Gastrocnemius medialis (tissue), 4 donors: ENCODE results near the gene SRM. TPM values are rescaled to one million over a fixed set of nuclear protein-coding genes. Genes with fewer than 3 reads are reported as not detected.

Experiments
- ATAC-seq, 2 donors: fragments of 150-250 bp; one replicate each; pipeline ENCODE4 v1.9.1; 2016
- DNase-seq, 2 donors: peaks; one replicate each; pipeline ENCODE4 v3.0.0-alpha.2; 2019
- H3K27ac ChIP-seq, 4 donors: fragments of 200-600 bp; sonication (generic); 1 replicate in 1 of 4; 2 replicates in 3 of 4; pipeline ENCODE4 v1.5.1; 2016 to 2018; ENCODE audit warnings: mild to moderate bottlenecking in 2 of 4, moderate library complexity in 1 of 4
- H3K27me3 ChIP-seq, 3 donors: fragments of 200-600 bp; sonication (generic) in 2 of 3; 1 replicate in 1 of 3; 2 replicates in 2 of 3; pipeline versions ENCODE4 v1.5.1 to v1.6.0; 2016 to 2019; ENCODE audit warnings: mild to moderate bottlenecking in 1 of 3, moderate library complexity in 1 of 3
- H3K36me3 ChIP-seq, 2 donors: fragments of 200-600 bp; sonication (generic) in 1 of 2; one replicate each; pipeline ENCODE4 v1.5.1; 2017 to 2018
- H3K4me1 ChIP-seq, 2 donors: fragments of 200-600 bp; sonication (generic) in 1 of 2; one replicate each; pipeline ENCODE4 v1.5.1; 2016 to 2017; ENCODE audit warnings: mild to moderate bottlenecking in 2 of 2
- H3K4me3 ChIP-seq, 4 donors: fragments of 200-600 bp; sonication (generic) in 3 of 4; 1 replicate in 1 of 4; 2 replicates in 3 of 4; pipeline ENCODE4 v1.5.1; 2016 to 2019; ENCODE audit warnings: mild to moderate bottlenecking in 2 of 4
- H3K9me3 ChIP-seq, 3 donors: fragments of 200-600 bp; sonication (generic) in 2 of 3; 1 replicate in 1 of 3; 2 replicates in 2 of 3; pipeline ENCODE4 v1.5.1; 2016 to 2019
- CTCF ChIP-seq, 5 experiments: fragments of 450-650 bp in 3 of 5; fragments of 200-600 bp in 2 of 5; sonication (generic) in 2 of 5; IDR thresholded peaks in 4 of 5; conservative IDR thresholded peaks in 1 of 5; 1 replicate in 4 of 5; 2 replicates in 1 of 5; pipeline ENCODE4 v1.5.1; 2016 to 2019; ENCODE audit warnings: antibody characterized with exemption in 5 of 5, mild to moderate bottlenecking in 3 of 5, moderate library complexity in 3 of 5
- POLR2A ChIP-seq, 2 donors: fragments of 450-650 bp; IDR thresholded peaks; one replicate each; pipeline ENCODE4 v1.6.1; 2017; ENCODE audit warnings: antibody characterized with exemption in 2 of 2, mild to moderate bottlenecking in 2 of 2, moderate library complexity in 2 of 2
- in situ Hi-C, 4 donors: fragments of 200-750 bp; cut with MboI; loops; one replicate each; pipeline versions ENCODE4 v1.15.0 to v1.8.0; 2017; ENCODE audit warnings: low sequenced_read_pairs in 4 of 4
- intact Hi-C: fragments of 100-400 bp; cut with DNase I; formaldehyde crosslinking; loops from one replicate; pipeline ENCODE4 v1.15.1; 2023; ENCODE audit warnings: low total_unique reads
- total RNA-seq, 4 donors: library from RNA; depleted of rRNA; stranded (reverse); fragments of >200 nt; gene quantifications; one replicate each; pipeline versions ENCODE4 v1.1.0 to v1.2.3, GENCODE V29; 2016

Gene SRM
- total RNA-seq, 4 donors from 2014 or later, result 32.1 to 80.3 (median 48.3) TPM

DNA sequence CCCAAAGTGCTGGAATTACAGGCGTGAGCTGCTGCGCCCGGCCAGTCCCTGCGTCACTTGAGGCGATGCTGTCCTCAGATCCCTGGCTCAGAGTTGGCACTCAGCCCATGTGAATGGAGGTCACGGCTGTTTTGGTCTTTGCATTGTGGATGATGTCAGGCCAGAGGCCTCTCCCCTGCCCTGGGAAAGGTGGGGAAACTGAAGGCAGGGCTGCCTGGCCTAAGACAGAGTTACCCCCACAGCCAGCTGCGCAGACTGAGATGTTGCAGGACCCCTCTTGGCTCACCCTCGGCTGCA is 13.6 kb downstream of the SRM start:
- Histone ChIP-seq H3K27me3 (no peaks in the 10 kb centered on the region), H3K36me3 (no peaks in the 10 kb centered on the region), H3K9me3 (no peaks in the 10 kb centered on the region), H3K4me1 (no peaks in the 10 kb centered on the region), H3K4me3 (no peak overlapping the region), H3K27ac (no peak overlapping the region)
- intact Hi-C loops (no loop called here), in situ Hi-C loops (loop anchor here in 1 of 4 donors (25.0 kb wide), 1 partner anchor 591 kb away; no protein-coding TSS in a partner anchor)
- TF ChIP-seq CTCF (IDR thresholded peaks at IDR 0.05 in 4 of 5, conservative IDR thresholded peaks at IDR 0.05 in 1 of 5), result no peak
- no peak for TF ChIP-seq POLR2A (IDR thresholded peaks at IDR 0.05)
- DNase-seq, result no peak
- ATAC-seq, result no peak

GRCh38 chr1:11045428-11046269 is 14.2 kb downstream of the SRM start:
- intact Hi-C loops, result no loop called here
- TF ChIP-seq CTCF (IDR thresholded peaks at IDR 0.05 in 4 of 5, conservative IDR thresholded peaks at IDR 0.05 in 1 of 5) (no peak), POLR2A (IDR thresholded peaks at IDR 0.05) (no peak)
- DNase-seq (no peak), ATAC-seq (no peak)
- Histone ChIP-seq H3K9me3 (no peaks in the 10 kb centered on the region), H3K27ac (no peak overlapping the region), H3K4me1 (no peaks in the 10 kb centered on the region), H3K27me3 (no peaks in the 10 kb centered on the region), H3K4me3 (no peak overlapping the region), H3K36me3 (no peaks in the 10 kb centered on the region)
- in situ Hi-C loops, result loop anchor here in 1 of 4 donors (25.0 kb wide), 1 partner anchor 592 kb away; no protein-coding TSS in a partner anchor

DNA sequence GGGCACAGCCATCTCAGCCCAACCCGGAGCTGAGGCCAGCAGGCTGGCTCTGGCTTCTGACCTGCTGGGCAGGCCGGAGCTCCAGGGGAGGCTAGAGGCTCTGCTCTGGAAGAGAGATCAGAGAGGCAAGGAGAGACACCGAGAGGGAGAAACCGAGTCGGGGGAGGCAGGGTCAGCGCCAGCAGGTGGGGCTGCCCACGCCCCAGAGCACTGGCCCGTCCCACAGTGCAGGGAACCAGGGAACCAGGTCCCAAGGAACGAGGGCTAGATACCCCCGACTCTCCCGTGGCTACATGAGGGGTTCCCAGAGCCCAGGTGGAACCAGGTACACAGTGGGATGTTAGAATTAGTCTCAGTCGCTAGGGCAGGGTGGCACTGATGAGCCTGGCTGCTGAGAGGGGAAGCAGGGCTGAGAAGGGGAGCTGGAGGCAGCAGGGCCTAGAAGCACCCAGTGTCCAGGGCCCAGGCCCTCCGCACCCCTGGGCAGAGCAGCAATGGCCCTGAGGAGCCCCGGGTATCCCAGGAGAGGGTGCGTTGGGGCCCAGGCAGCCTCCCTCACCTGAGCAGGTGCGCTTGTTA is 14.9 kb downstream of the SRM start:
- ATAC-seq, result no peak
- TF ChIP-seq CTCF (IDR thresholded peaks at IDR 0.05 in 4 of 5, conservative IDR thresholded peaks at IDR 0.05 in 1 of 5), result no peak
- TF ChIP-seq POLR2A (IDR thresholded peaks at IDR 0.05), result no peak
- DNase-seq, result no peak
- Histone ChIP-seq H3K36me3 (no peaks in the 10 kb centered on the region), H3K4me1 (no peaks in the 10 kb centered on the region), H3K27me3 (no peaks in the 10 kb centered on the region), H3K4me3 (no peak overlapping the region), H3K27ac (no peak overlapping the region), H3K9me3 (no peaks in the 10 kb centered on the region)
- in situ Hi-C loops (loop anchor here in 1 of 4 donors (25.0 kb wide), 1 partner anchor 592 kb away; no protein-coding TSS in a partner anchor), intact Hi-C loops (no loop called here)

GRCh38 chr1:11044086-11044848 is 15.6 kb downstream of the SRM start:
- ATAC-seq (no peak), DNase-seq (no peak)
- Histone ChIP-seq H3K27ac (no peak overlapping the region), H3K4me3 (no peak overlapping the region), H3K36me3 (no peaks in the 10 kb centered on the region), H3K4me1 (no peaks in the 10 kb centered on the region), H3K27me3 (no peaks in the 10 kb centered on the region), H3K9me3 (no peaks in the 10 kb centered on the region)
- intact Hi-C loops (no loop called here), in situ Hi-C loops (loop anchor here in 1 of 4 donors (25.0 kb wide), 1 partner anchor 593 kb away; no protein-coding TSS in a partner anchor)
- TF ChIP-seq CTCF (IDR thresholded peaks at IDR 0.05 in 4 of 5, conservative IDR thresholded peaks at IDR 0.05 in 1 of 5) (no peak), POLR2A (IDR thresholded peaks at IDR 0.05) (no peak)
